Neural progenitor cell (in vitro differentiated cells): ENCODE measurements around the gene FGD4.

Source experiments
- EZH2phosphoT487 ChIP-seq: fragments of 200-600 bp; sonication (generic); IDR thresholded peaks from 2 replicates; pipeline ENCODE4 v1.6.1; 2017; ENCODE audit warnings: antibody characterized with exemption
- TF ChIP-seq, protein P1 (sequence below): fragments of 200-600 bp; sonication (generic); IDR thresholded peaks from 2 replicates; pipeline ENCODE4 v1.5.1; 2017; ENCODE audit warnings: antibody characterized with exemption, mild to moderate bottlenecking

DNA sequence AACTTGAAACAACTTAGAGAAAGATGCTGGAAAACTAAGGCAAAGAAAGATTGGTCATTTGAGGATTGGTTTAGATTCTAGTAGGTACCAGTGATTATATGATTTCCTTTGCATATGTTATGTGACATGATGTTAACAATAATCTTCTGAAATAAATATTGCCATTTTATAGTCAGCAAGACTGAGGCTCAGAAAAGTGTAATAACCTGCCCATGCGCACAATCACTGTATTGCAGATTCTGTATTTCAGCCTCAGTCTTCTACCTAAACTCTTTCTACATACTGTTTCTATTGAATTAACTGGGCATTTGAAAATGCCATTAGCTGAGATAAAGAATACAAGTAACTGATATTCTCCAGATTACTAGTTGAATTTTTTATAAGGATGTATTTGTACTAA lies 61.3 kb downstream of the FGD4 start:
- TF ChIP-seq, protein P1, sequence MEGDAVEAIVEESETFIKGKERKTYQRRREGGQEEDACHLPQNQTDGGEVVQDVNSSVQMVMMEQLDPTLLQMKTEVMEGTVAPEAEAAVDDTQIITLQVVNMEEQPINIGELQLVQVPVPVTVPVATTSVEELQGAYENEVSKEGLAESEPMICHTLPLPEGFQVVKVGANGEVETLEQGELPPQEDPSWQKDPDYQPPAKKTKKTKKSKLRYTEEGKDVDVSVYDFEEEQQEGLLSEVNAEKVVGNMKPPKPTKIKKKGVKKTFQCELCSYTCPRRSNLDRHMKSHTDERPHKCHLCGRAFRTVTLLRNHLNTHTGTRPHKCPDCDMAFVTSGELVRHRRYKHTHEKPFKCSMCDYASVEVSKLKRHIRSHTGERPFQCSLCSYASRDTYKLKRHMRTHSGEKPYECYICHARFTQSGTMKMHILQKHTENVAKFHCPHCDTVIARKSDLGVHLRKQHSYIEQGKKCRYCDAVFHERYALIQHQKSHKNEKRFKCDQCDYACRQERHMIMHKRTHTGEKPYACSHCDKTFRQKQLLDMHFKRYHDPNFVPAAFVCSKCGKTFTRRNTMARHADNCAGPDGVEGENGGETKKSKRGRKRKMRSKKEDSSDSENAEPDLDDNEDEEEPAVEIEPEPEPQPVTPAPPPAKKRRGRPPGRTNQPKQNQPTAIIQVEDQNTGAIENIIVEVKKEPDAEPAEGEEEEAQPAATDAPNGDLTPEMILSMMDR, result no peak
- TF ChIP-seq EZH2phosphoT487, result no peak
